CD14-positive monocyte (primary cell): ENCODE data around the gene CTNND2. TPM values are rescaled to one million over a fixed set of nuclear protein-coding genes. Genes with fewer than 3 reads are reported as not detected.
"Not testable (repeated sequence)": the region's sequence is repeated elsewhere in the genome, so short reads cannot be mapped to it uniquely, and the experiment has no call there.

Source experiments
- DNase-seq, 3 donors: peaks; one replicate each; pipeline ENCODE4 v3.0.0-alpha.2; 2011 to 2022
- H2AFZ ChIP-seq: 2 replicates; pipeline ENCODE4 v1.6.0; 2012; ENCODE audit warnings: mild to moderate bottlenecking, low read depth, low read length, inconsistent platforms; ENCODE audit not compliant: insufficient read depth, poor library complexity, severe bottlenecking
- H3K27ac ChIP-seq, 2 donors: 1 replicate in 1 of 2; 2 replicates in 1 of 2; pipeline ENCODE4 v1.5.1; 2012 to 2013; ENCODE audit warnings: low read length in 2 of 2, control low read depth in 1 of 2, inconsistent platforms in 1 of 2, low read depth in 1 of 2, mild to moderate bottlenecking in 1 of 2
- H3K27me3 ChIP-seq, 2 donors: one replicate each; pipeline versions ENCODE4 v1.6.0 to v1.6.1; 2011 to 2013; ENCODE audit warnings: low read length in 2 of 2; ENCODE audit not compliant: control insufficient read depth in 2 of 2, insufficient read depth in 2 of 2
- H3K36me3 ChIP-seq, 2 donors: replicated peaks in 1 of 2; 1 replicate in 1 of 2; 2 replicates in 1 of 2; pipeline versions ENCODE4 v1.5.1 to v1.6.1; 2012 to 2013; ENCODE audit warnings: low read length in 2 of 2, control low read depth in 1 of 2, inconsistent platforms in 1 of 2, mild to moderate bottlenecking in 1 of 2; ENCODE audit not compliant: insufficient read depth in 2 of 2, control insufficient read depth in 1 of 2
- H3K4me1 ChIP-seq, 2 donors: 1 replicate in 1 of 2; 2 replicates in 1 of 2; pipeline versions ENCODE4 v1.5.1 to v1.6.1; 2012 to 2013; ENCODE audit warnings: low read length in 2 of 2, control low read depth in 1 of 2, inconsistent platforms in 1 of 2, mild to moderate bottlenecking in 1 of 2, moderate library complexity in 1 of 2; ENCODE audit not compliant: insufficient read depth in 2 of 2, control insufficient read depth in 1 of 2
- H3K4me2 ChIP-seq: replicated peaks from 2 replicates; pipeline ENCODE3; 2012; ENCODE audit warnings: low read length, moderate library complexity, mild to moderate bottlenecking; ENCODE audit not compliant: poor library complexity, severe bottlenecking; ENCODE audit errors: extremely low read depth
- H3K4me3 ChIP-seq, 3 experiments: fragments of 200-600 bp in 1 of 3; sonication (generic) in 1 of 3; replicated peaks in 1 of 3; 1 replicate in 2 of 3; 2 replicates in 1 of 3; pipeline ENCODE4 v1.5.1; 2011 to 2013; ENCODE audit warnings: low read length in 3 of 3, mild to moderate bottlenecking in 3 of 3, control low read depth in 2 of 3, low read depth in 2 of 3, inconsistent platforms in 1 of 3, moderate library complexity in 1 of 3
- H3K79me2 ChIP-seq: 2 replicates; pipeline ENCODE4 v1.6.0; 2012; ENCODE audit warnings: mild to moderate bottlenecking, control low read depth, inconsistent platforms, low read length, moderate library complexity; ENCODE audit not compliant: insufficient read depth
- H3K9ac ChIP-seq: 2 replicates; pipeline ENCODE4 v1.6.0; 2017; ENCODE audit warnings: low read length, mild to moderate bottlenecking; ENCODE audit not compliant: insufficient read depth, poor library complexity, severe bottlenecking
- H3K9me3 ChIP-seq, 2 donors: replicated peaks in 1 of 2; 1 replicate in 1 of 2; 2 replicates in 1 of 2; pipeline versions ENCODE4 v1.5.1 to v1.6.1; 2012 to 2013; ENCODE audit warnings: low read length in 2 of 2, control low read depth in 1 of 2; ENCODE audit not compliant: control insufficient read depth in 1 of 2, insufficient read depth in 1 of 2
- H4K20me1 ChIP-seq: 2 replicates; pipeline ENCODE4 v1.6.0; 2012; ENCODE audit warnings: mild to moderate bottlenecking, low read length, control low read depth, moderate library complexity; ENCODE audit not compliant: insufficient read depth
- H3K27ac Mint-ChIP-seq, 7 donors: one replicate each; pipeline ENCODE4 v1.8.0; 2020; ENCODE audit warnings: mild to moderate bottlenecking in 7 of 7, mixed read lengths in 7 of 7, moderate library complexity in 6 of 7, inconsistent platforms in 2 of 7
- H3K27me3 Mint-ChIP-seq, 3 donors: one replicate each; pipeline ENCODE4 v1.8.0; 2021 to 2022; ENCODE audit warnings: low read depth in 3 of 3, mild to moderate bottlenecking in 3 of 3, mixed read lengths in 3 of 3, moderate library complexity in 3 of 3, inconsistent platforms in 1 of 3
- H3K36me3 Mint-ChIP-seq, 2 donors: one replicate each; pipeline ENCODE4 v1.8.0; 2020; ENCODE audit warnings: mixed read lengths in 2 of 2, inconsistent platforms in 1 of 2, mild to moderate bottlenecking in 1 of 2
- H3K4me1 Mint-ChIP-seq: one replicate; pipeline ENCODE4 v1.8.0; 2020; ENCODE audit warnings: mild to moderate bottlenecking, mixed read lengths
- H3K4me3 Mint-ChIP-seq, 2 donors: one replicate each; pipeline ENCODE4 v1.8.0; 2020; ENCODE audit warnings: mild to moderate bottlenecking in 2 of 2, mixed read lengths in 2 of 2, moderate library complexity in 1 of 2
- H3K9me3 Mint-ChIP-seq, 7 donors: one replicate each; pipeline ENCODE4 v1.8.0; 2020 to 2022; ENCODE audit warnings: mixed read lengths in 7 of 7, mild to moderate bottlenecking in 6 of 7, moderate library complexity in 6 of 7, inconsistent platforms in 2 of 7
- CTCF ChIP-seq: fragments of 200-600 bp; IDR thresholded peaks from one replicate; pipeline ENCODE4 v1.8.0; 2022; ENCODE audit warnings: antibody characterized with exemption, mild to moderate bottlenecking
- WGBS: methylation state at CpG from one replicate; pipeline ENCODE4 v1.1.5; 2013; ENCODE audit warnings: missing lambda C conversion rate; ENCODE audit not compliant: insufficient coverage; 5-methylcytosine and 5-hydroxymethylcytosine counted together
- intact Hi-C, 2 donors: fragments of 100-400 bp; cut with micrococcal nuclease; formaldehyde crosslinking; loops; one replicate each; pipeline versions ENCODE4 v1.15.0 to v1.15.1; 2023
- polyA plus RNA-seq, 3 donors: library from polyadenylated mRNA; depleted of rRNA in 1 of 3; unstranded in 2 of 3; stranded (reverse) in 1 of 3; fragments of 300-500 nt in 2 of 3; fragments of >200 nt in 1 of 3; fragmentation: Illumina TruSeq in 2 of 3; gene quantifications; 1 replicate in 2 of 3; 2 replicates in 1 of 3; pipeline ENCODE4 v1.2.3, GENCODE V29; 2012 to 2021

The CTNND2 gene
- polyA plus RNA-seq, 3 donors, result not detected

- H3K4me1 Mint-ChIP-seq, result no peaks in the 10 kb centered on the region
- TF ChIP-seq CTCF, result no peak
- Histone ChIP-seq H3K9me3 (no peaks in the 10 kb centered on the region), H3K4me1 (no peaks in the 10 kb centered on the region), H3K36me3 (no peaks in the 10 kb centered on the region), H3K79me2 (no peaks in the 10 kb centered on the region), H3K9ac (no peak overlapping the region), H3K27ac (no peak overlapping the region), H4K20me1 (no peaks in the 10 kb centered on the region), H3K4me3 (no peak overlapping the region), H3K27me3 (no peaks in the 10 kb centered on the region), H2AFZ (no peak overlapping the region), H3K4me2 (no peak overlapping the region)
- H3K27ac Mint-ChIP-seq, result no peak overlapping the region
- DNase-seq, result peak in 1 of 3 donors; percentile 48
- no peaks in the 10 kb centered on the region for H3K36me3 Mint-ChIP-seq
- 84% methylated on average over 2 of the region's 3 CpGs for WGBS
- H3K27me3 Mint-ChIP-seq, result peaks cover 0 to 1% (median 0%) of the 10 kb centered on the region in 3 donors
- peaks cover 0 to 10% (median 3%) of the 10 kb centered on the region in 7 donors for H3K9me3 Mint-ChIP-seq
- no peak overlapping the region for H3K4me3 Mint-ChIP-seq
- intact Hi-C loops, result no loop called here
Observed at GRCh38 chr5:11009576-11009975, 894.7 kb downstream of the CTNND2 start.

- no peaks in the 10 kb centered on the region for H3K79me2 ChIP-seq
- no peak overlapping the region for H3K27ac ChIP-seq
- no peaks in the 10 kb centered on the region for H3K4me1 Mint-ChIP-seq
- H3K36me3 Mint-ChIP-seq, result no peaks in the 10 kb centered on the region
- no peaks in the 10 kb centered on the region for H3K27me3 ChIP-seq
- no peak overlapping the region for H2AFZ ChIP-seq
- DNase-seq, result peak in 1 of 3 donors; percentile 20
- H3K9me3 ChIP-seq, result no peaks in the 10 kb centered on the region
- no peak overlapping the region for H3K9ac ChIP-seq
- H3K9me3 Mint-ChIP-seq, result peaks cover 0 to 10% (median 2%) of the 10 kb centered on the region in 7 donors
- TF ChIP-seq CTCF, result no peak
- intact Hi-C loops, result no loop called here
- H4K20me1 ChIP-seq, result no peaks in the 10 kb centered on the region
- H3K27me3 Mint-ChIP-seq, result peaks cover 0 to 1% (median 0%) of the 10 kb centered on the region in 3 donors
- WGBS, result 74% methylated on average over 12 of the region's 18 CpGs
- H3K4me2 ChIP-seq, result no peak overlapping the region
- H3K4me1 ChIP-seq, result no peaks in the 10 kb centered on the region
- H3K4me3 Mint-ChIP-seq, result no peak overlapping the region
- no peak overlapping the region for H3K27ac Mint-ChIP-seq
- H3K4me3 ChIP-seq, result no peak overlapping the region
- no peaks in the 10 kb centered on the region for H3K36me3 ChIP-seq
Observed at GRCh38 chr5:11007269-11007870, 896.9 kb downstream of the CTNND2 start.

GRCh38 chr5:11004523-11004922 is 899.7 kb downstream of the CTNND2 start:
- H3K4me3 ChIP-seq, H3K27ac Mint-ChIP-seq: not testable (repeated sequence)
- WGBS, result 100% methylated on average over 2 of the region's 4 CpGs

More at GRCh38 chr5:11004523-11004922, 899.7 kb downstream of the CTNND2 start:
- H3K79me2 ChIP-seq, H3K27ac ChIP-seq, H3K27me3 Mint-ChIP-seq, H3K9ac ChIP-seq, H3K4me1 ChIP-seq, H3K4me1 Mint-ChIP-seq, H4K20me1 ChIP-seq, H3K36me3 ChIP-seq, H3K27me3 ChIP-seq, H3K9me3 ChIP-seq, H3K9me3 Mint-ChIP-seq, H3K4me3 Mint-ChIP-seq, H3K4me2 ChIP-seq, H2AFZ ChIP-seq, H3K36me3 Mint-ChIP-seq, DNase-seq, intact Hi-C loops: not testable (repeated sequence)
